ENCODE data around the gene RAB27A.

DNA sequence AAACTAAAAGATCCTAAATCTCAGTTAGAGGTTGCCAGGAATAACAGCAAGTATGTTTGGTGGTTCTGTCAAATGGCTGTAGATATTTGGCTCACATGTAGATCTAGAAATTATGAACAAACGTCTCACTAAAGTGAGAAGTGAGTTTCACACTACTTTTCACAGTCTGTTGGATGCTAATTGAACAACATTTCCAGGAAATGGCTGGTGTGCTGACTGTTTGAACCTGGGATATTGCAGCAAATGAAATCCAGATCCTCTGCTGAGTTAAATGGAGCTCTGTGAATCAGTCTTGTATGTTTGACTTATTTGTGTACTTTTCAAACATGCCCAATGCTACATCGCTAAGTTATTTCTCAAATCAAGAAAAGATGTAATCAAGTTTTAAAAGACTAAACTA, 71.6 kb downstream of the RAB27A start:
- TF ChIP-seq POLR2AphosphoS5 (IDR thresholded peaks at IDR 0.05; ENCODE audit: low read depth, low read length) (no peak), TAF1 (IDR thresholded peaks at IDR 0.05; ENCODE audit: borderline replicate concordance, insufficient read depth, low read length) (no peak)
- TF ChIP-seq, protein P1, sequence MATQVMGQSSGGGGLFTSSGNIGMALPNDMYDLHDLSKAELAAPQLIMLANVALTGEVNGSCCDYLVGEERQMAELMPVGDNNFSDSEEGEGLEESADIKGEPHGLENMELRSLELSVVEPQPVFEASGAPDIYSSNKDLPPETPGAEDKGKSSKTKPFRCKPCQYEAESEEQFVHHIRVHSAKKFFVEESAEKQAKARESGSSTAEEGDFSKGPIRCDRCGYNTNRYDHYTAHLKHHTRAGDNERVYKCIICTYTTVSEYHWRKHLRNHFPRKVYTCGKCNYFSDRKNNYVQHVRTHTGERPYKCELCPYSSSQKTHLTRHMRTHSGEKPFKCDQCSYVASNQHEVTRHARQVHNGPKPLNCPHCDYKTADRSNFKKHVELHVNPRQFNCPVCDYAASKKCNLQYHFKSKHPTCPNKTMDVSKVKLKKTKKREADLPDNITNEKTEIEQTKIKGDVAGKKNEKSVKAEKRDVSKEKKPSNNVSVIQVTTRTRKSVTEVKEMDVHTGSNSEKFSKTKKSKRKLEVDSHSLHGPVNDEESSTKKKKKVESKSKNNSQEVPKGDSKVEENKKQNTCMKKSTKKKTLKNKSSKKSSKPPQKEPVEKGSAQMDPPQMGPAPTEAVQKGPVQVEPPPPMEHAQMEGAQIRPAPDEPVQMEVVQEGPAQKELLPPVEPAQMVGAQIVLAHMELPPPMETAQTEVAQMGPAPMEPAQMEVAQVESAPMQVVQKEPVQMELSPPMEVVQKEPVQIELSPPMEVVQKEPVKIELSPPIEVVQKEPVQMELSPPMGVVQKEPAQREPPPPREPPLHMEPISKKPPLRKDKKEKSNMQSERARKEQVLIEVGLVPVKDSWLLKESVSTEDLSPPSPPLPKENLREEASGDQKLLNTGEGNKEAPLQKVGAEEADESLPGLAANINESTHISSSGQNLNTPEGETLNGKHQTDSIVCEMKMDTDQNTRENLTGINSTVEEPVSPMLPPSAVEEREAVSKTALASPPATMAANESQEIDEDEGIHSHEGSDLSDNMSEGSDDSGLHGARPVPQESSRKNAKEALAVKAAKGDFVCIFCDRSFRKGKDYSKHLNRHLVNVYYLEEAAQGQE (IDR thresholded peaks at IDR 0.05; ENCODE audit: insufficient read depth in 1 of 2, low read depth in 2 of 2, low read length in 2 of 2): no peak

Measured in PFSK-1 (cell line).